H1 (cell line): Measurements from ENCODE around the gene YAF2. TPM values are rescaled to one million over a fixed set of nuclear protein-coding genes. Genes with fewer than 3 reads are reported as not detected.

Source experiments
- CTCF ChIA-PET: fragments of 300-600 bp; sonication (Branson Sonifier 250); formaldehyde crosslinking; loops from one replicate; lab custom pipeline; 2021; ENCODE audit not compliant: partially characterized antibody; lab: Charles Lee
- POLR2A ChIA-PET: fragments of 300-600 bp; sonication (Branson Sonifier 250); formaldehyde crosslinking; loops from one replicate; lab custom pipeline; 2021; ENCODE audit warnings: inconsistent platforms; ENCODE audit not compliant: partially characterized antibody; lab: Charles Lee
- DNase-seq, 2 experiments: peaks; one replicate each; pipeline versions ENCODE4 v3.0.0 to v3.0.0-alpha.2; 2010 to 2022; ENCODE audit warnings: low spot score in 2 of 2, low read depth in 1 of 2, mixed read lengths in 1 of 2
- FAIRE-seq: peaks from 2 replicates; lab custom pipeline; 2011; peaks lifted over from hg19 to GRCh38; lab: Jason Lieb, UNC
- H2AFZ ChIP-seq: 2 replicates; pipeline ENCODE4 v1.8.1; 2012; ENCODE audit warnings: low read length, inconsistent platforms
- H2AK5ac ChIP-seq: 2 replicates; pipeline ENCODE4 v1.6.1; 2013; ENCODE audit warnings: low read depth, low read length
- H2BK120ac ChIP-seq: replicated peaks from 2 replicates; pipeline ENCODE3; 2013; ENCODE audit warnings: low read depth, low read length, inconsistent platforms
- H2BK12ac ChIP-seq: 2 replicates; pipeline ENCODE4 v1.6.1; 2013; ENCODE audit warnings: low read depth, low read length
- H2BK15ac ChIP-seq: 2 replicates; pipeline ENCODE4 v1.6.1; 2013; ENCODE audit warnings: low read length
- H2BK20ac ChIP-seq: 2 replicates; pipeline ENCODE4 v1.6.1; 2013; ENCODE audit warnings: low read length
- H2BK5ac ChIP-seq: 2 replicates; pipeline ENCODE4 v1.6.1; 2013; ENCODE audit warnings: low read depth, low read length
- H3K14ac ChIP-seq: 2 replicates; pipeline ENCODE4 v1.6.1; 2013; ENCODE audit warnings: inconsistent platforms; ENCODE audit not compliant: insufficient read length
- H3K18ac ChIP-seq: 2 replicates; pipeline ENCODE4 v1.6.1; 2013; ENCODE audit warnings: low read length; ENCODE audit errors: extremely low read depth
- H3K23ac ChIP-seq: 2 replicates; pipeline ENCODE4 v1.6.1; 2013; ENCODE audit warnings: inconsistent platforms; ENCODE audit not compliant: insufficient read length
- H3K23me2 ChIP-seq: 2 replicates; pipeline ENCODE4 v1.6.1; 2013; ENCODE audit warnings: low read depth, low read length
- H3K27ac ChIP-seq: 2 replicates; pipeline ENCODE4 v1.6.1; 2011; ENCODE audit warnings: low read depth, low read length, inconsistent platforms
- H3K27me3 ChIP-seq, 4 experiments: replicated peaks in 1 of 4; 1 replicate in 1 of 4; 2 replicates in 3 of 4; pipeline versions ENCODE4 v1.6.1 to v1.8.1; 2011 to 2013; ENCODE audit warnings: low read length in 3 of 4, mild to moderate bottlenecking in 3 of 4, inconsistent platforms in 2 of 4, mixed read lengths in 2 of 4, moderate library complexity in 1 of 4; ENCODE audit not compliant: control insufficient read depth in 3 of 4, insufficient read depth in 3 of 4; ENCODE audit errors: extremely low read depth in 1 of 4
- H3K36me3 ChIP-seq, 4 experiments: 2 replicates each; pipeline versions ENCODE4 v1.6.1 to v1.8.1; 2011 to 2013; ENCODE audit warnings: mild to moderate bottlenecking in 4 of 4, low read length in 3 of 4, moderate library complexity in 2 of 4, control low read depth in 1 of 4, inconsistent platforms in 1 of 4; ENCODE audit not compliant: insufficient read depth in 4 of 4, control insufficient read depth in 2 of 4
- H3K4ac ChIP-seq: replicated peaks from 2 replicates; pipeline ENCODE3; 2013; ENCODE audit warnings: low read length, low read depth, mixed read lengths, inconsistent platforms; ENCODE audit not compliant: insufficient read length
- H3K4me1 ChIP-seq, 4 experiments: replicated peaks in 1 of 4; 1 replicate in 1 of 4; 2 replicates in 3 of 4; pipeline versions ENCODE4 v1.6.1 to v1.8.1; 2011 to 2013; ENCODE audit warnings: low read length in 3 of 4, inconsistent platforms in 2 of 4, mixed read lengths in 1 of 4; ENCODE audit not compliant: insufficient read depth in 4 of 4, control insufficient read depth in 3 of 4
- H3K4me2 ChIP-seq, 2 experiments: 2 replicates each; pipeline versions ENCODE4 v1.6.1 to v1.8.1; 2011 to 2013; ENCODE audit warnings: low read depth in 2 of 2, low read length in 2 of 2, control low read depth in 1 of 2, inconsistent platforms in 1 of 2, mild to moderate bottlenecking in 1 of 2; ENCODE audit not compliant: insufficient read depth in 1 of 2
- H3K4me3 ChIP-seq, 4 experiments: fragments of 200-600, 300-600 bp in 1 of 4; sonication (generic), shearing (Covaris generic), sonication (Bioruptor Twin) in 1 of 4; 2 replicates each; pipeline versions ENCODE4 v1.5.1 to v1.8.1; 2011 to 2016; ENCODE audit warnings: low read length in 4 of 4, low read depth in 3 of 4, control low read depth in 2 of 4, inconsistent platforms in 2 of 4, mild to moderate bottlenecking in 2 of 4, mixed read lengths in 1 of 4, moderate library complexity in 1 of 4; ENCODE audit not compliant: insufficient read depth in 2 of 4; ENCODE audit errors: extremely low read depth in 1 of 4
- H3K56ac ChIP-seq: replicated peaks from 2 replicates; pipeline ENCODE3; 2013; ENCODE audit warnings: low read depth, mild to moderate bottlenecking, mixed read lengths, low read length, inconsistent platforms; ENCODE audit not compliant: insufficient read length
- H3K79me1 ChIP-seq: 2 replicates; pipeline ENCODE4 v1.6.1; 2013; ENCODE audit warnings: low read depth, low read length, control low read depth
- H3K79me2 ChIP-seq, 2 experiments: 2 replicates each; pipeline versions ENCODE4 v1.6.1 to v1.8.1; 2012 to 2013; ENCODE audit warnings: low read length in 2 of 2, mild to moderate bottlenecking in 2 of 2, inconsistent platforms in 1 of 2; ENCODE audit not compliant: insufficient read depth in 2 of 2, control insufficient read depth in 1 of 2
- H3K9ac ChIP-seq, 4 experiments: replicated peaks in 1 of 4; 1 replicate in 1 of 4; 2 replicates in 3 of 4; pipeline versions ENCODE4 v1.6.1 to v1.8.1; 2011 to 2013; ENCODE audit warnings: low read depth in 3 of 4, low read length in 3 of 4, control low read depth in 2 of 4, mild to moderate bottlenecking in 2 of 4, moderate library complexity in 2 of 4, inconsistent platforms in 1 of 4; ENCODE audit errors: extremely low read depth in 1 of 4
- H3K9me3 ChIP-seq, 2 experiments: 2 replicates each; pipeline versions ENCODE4 v1.6.1 to v1.8.1; 2012 to 2013; ENCODE audit warnings: mild to moderate bottlenecking in 2 of 2, moderate library complexity in 2 of 2, control low read depth in 1 of 2, inconsistent platforms in 1 of 2, low read depth in 1 of 2, low read length in 1 of 2, mixed read lengths in 1 of 2; ENCODE audit not compliant: insufficient read depth in 2 of 2
- H4K20me1 ChIP-seq, 2 experiments: replicated peaks in 1 of 2; 2 replicates each; pipeline versions ENCODE3 to v1.8.1; 2011 to 2013; ENCODE audit warnings: inconsistent platforms in 2 of 2, low read length in 2 of 2, mild to moderate bottlenecking in 1 of 2; ENCODE audit not compliant: insufficient read depth in 2 of 2, control insufficient read depth in 1 of 2
- H4K5ac ChIP-seq: 2 replicates; pipeline ENCODE4 v1.6.1; 2013; ENCODE audit warnings: low read length, low read depth, mixed read lengths, inconsistent platforms; ENCODE audit not compliant: insufficient read length
- H4K8ac ChIP-seq: 2 replicates; pipeline ENCODE4 v1.8.0; 2013; ENCODE audit warnings: mild to moderate bottlenecking, moderate library complexity, low read length, inconsistent platforms; ENCODE audit not compliant: insufficient read depth; ENCODE audit errors: extremely low read depth
- H4K91ac ChIP-seq: replicated peaks from 2 replicates; pipeline ENCODE3; 2013; ENCODE audit warnings: low read length, mixed read lengths, inconsistent platforms; ENCODE audit not compliant: insufficient read length
- CEBPB ChIP-seq: IDR thresholded peaks from 2 replicates; pipeline ENCODE4 v1.6.1; 2012; ENCODE audit warnings: low read depth, low read length
- CREB1 ChIP-seq: IDR thresholded peaks from 2 replicates; pipeline ENCODE4 v1.6.1; 2012; ENCODE audit warnings: inconsistent platforms
- HDAC2 ChIP-seq, 2 experiments: fragments of 300-600 bp in 1 of 2; sonication (generic) in 1 of 2; IDR thresholded peaks; 2 replicates each; pipeline ENCODE4 v1.6.1; 2011 to 2012; ENCODE audit warnings: low read depth in 2 of 2, low read length in 2 of 2, mild to moderate bottlenecking in 2 of 2, moderate library complexity in 2 of 2, borderline replicate concordance in 1 of 2, inconsistent platforms in 1 of 2
- KDM1A ChIP-seq: fragments of 200-600, 300-600 bp; sonication (generic); IDR thresholded peaks from 2 replicates; pipeline ENCODE4 v1.7.1; 2016; ENCODE audit warnings: mild to moderate bottlenecking, low read length, borderline replicate concordance
- RNF2 ChIP-seq: fragments of 200-900, 300-1000 bp; sonication (generic); IDR thresholded peaks from 2 replicates; pipeline ENCODE4 v1.7.1; 2016; ENCODE audit warnings: borderline replicate concordance, low read depth, mild to moderate bottlenecking, antibody characterized with exemption, low read length; ENCODE audit not compliant: poor library complexity, severe bottlenecking; ENCODE audit errors: missing control alignments
- SRF ChIP-seq: IDR thresholded peaks from 2 replicates; pipeline ENCODE4 v1.6.1; 2011; ENCODE audit warnings: mild to moderate bottlenecking, low read depth, low read length, moderate library complexity
- SUZ12 ChIP-seq: fragments of 200-600 bp; sonication (generic); IDR thresholded peaks from 2 replicates; pipeline ENCODE4 v1.6.1; 2012; ENCODE audit warnings: mild to moderate bottlenecking, inconsistent platforms, low read length, moderate library complexity, mixed read lengths
- TBP ChIP-seq: IDR thresholded peaks from 2 replicates; pipeline ENCODE4 v1.6.1; 2011; ENCODE audit warnings: low read depth, low read length, improper control_type of control experiment
- WGBS, 2 experiments: shearing (Covaris generic) in 1 of 2; methylation state at CpG; one replicate each; pipeline versions ENCODE4 v1.1.6 to v1.1.7; 2013 to 2015; ENCODE audit warnings: low lambda C conversion rate in 2 of 2, mixed read lengths in 2 of 2, inconsistent platforms in 1 of 2, low coverage in 1 of 2, missing lambda C conversion rate in 1 of 2; ENCODE audit not compliant: insufficient replicate concordance in 2 of 2, insufficient coverage in 1 of 2, insufficient read length in 1 of 2; ENCODE audit errors: extremely low coverage in 1 of 2, missing lambda C conversion rate in 1 of 2; 5-methylcytosine and 5-hydroxymethylcytosine counted together
- long read RNA-seq, 2 experiments: library from RNA in 1 of 2; library from capped mRNA in 1 of 2; stranded (forward); transcript quantifications; one replicate each; pipeline ENCODE4 v2.0.0, GENCODE V29; 2021; ENCODE audit warnings: inconsistent platforms in 1 of 2
- polyA minus RNA-seq, 3 experiments: library from RNA; depleted of rRNA, polyadenylated mRNA; stranded (reverse); fragments of >200 nt; gene quantifications; 1 replicate in 2 of 3; 2 replicates in 1 of 3; pipeline ENCODE4 v1.2.3, GENCODE V29; 2011
- polyA plus RNA-seq, 7 experiments: library from polyadenylated mRNA; depleted of rRNA in 3 of 7; stranded (reverse) in 5 of 7; unstranded in 2 of 7; fragments of >200 nt in 5 of 7; fragments of 200-250 nt in 2 of 7; gene quantifications; 1 replicate in 5 of 7; 2 replicates in 1 of 7; 4 replicates in 1 of 7; pipeline versions ENCODE4 v1.2.1 to v1.2.3, GENCODE V29; 2011 to 2013; ENCODE audit warnings: missing spikeins in 2 of 7, mixed read lengths in 2 of 7
- total RNA-seq: library from RNA; stranded (reverse); fragmentation: NEBNext Ultra II Directional; extraction: Animal tissue kit (Norgen Biotek cat#: 25700); gene quantifications from 2 replicates; pipeline ENCODE4 v1.2.1, GENCODE V29; 2021

YAF2 gene
- 2.2 and 2.7 TPM in 2 replicates for total RNA-seq
- polyA plus RNA-seq (2011; rRNA removed) = 0.50 and 0.75 TPM in 2 replicates
- 0.49 TPM for polyA plus RNA-seq (2011; cell fraction: cytosol; rRNA removed)
- polyA plus RNA-seq (2011; cell fraction: nucleus; rRNA removed) = 1.1 TPM
- 0.74 to 2.2 TPM (median 1.0 TPM) in 4 replicates for polyA plus RNA-seq (2012, experiment 1 of 2)
- 0.42 TPM for polyA plus RNA-seq (2012, experiment 2 of 2)
- 1.3 TPM for polyA plus RNA-seq (2013, experiment 1 of 2)
- 1.3 TPM for polyA plus RNA-seq (2013, experiment 2 of 2)
- polyA minus RNA-seq (2011; rRNA and poly(A)+ RNA removed) = 0.35 and 1.0 TPM in 2 replicates
- not detected for polyA minus RNA-seq (2011; cell fraction: cytosol; rRNA and poly(A)+ RNA removed)
- polyA minus RNA-seq (2011; cell fraction: nucleus; rRNA and poly(A)+ RNA removed) = 1.9 TPM
- long read RNA-seq, experiment 1, partial matches to known transcripts = 0 of 2 reads
- long read RNA-seq, experiment 1, other reads (novel, unspliced or antisense) = 0 of 2 reads
- long read RNA-seq, experiment 2 = 0 reads

- H2AK5ac ChIP-seq = no peak within 1 kb of the TSS
- H3K36me3 ChIP-seq = no peaks in the 10 kb centered on the region; a peak in 1 of 8 replicates
- ChIA-PET POLR2A (interaction anchor here (2.0 kb wide), 1 partner anchor 93 kb away, joined by 6 read pairs; the partner anchor contains the start of gene GXYLT1), CTCF (interaction anchor here (1.0 to 1.4 kb wide), 4 partner anchors 93 to 133 kb away, joined by 3 to 11 read pairs (median 4); no protein-coding TSS in a partner anchor)
- H3K9ac ChIP-seq = peak within 1 kb of the TSS in 1 of 4 experiments; percentile 77; a peak in 1 of 7 replicates
- H3K23ac ChIP-seq = no peak within 1 kb of the TSS
- peak within 1 kb of the TSS; percentile 61 to 83 for H3K4me2 ChIP-seq
- H2BK20ac ChIP-seq = no peak within 1 kb of the TSS
- DNase-seq (peak in 1 of 2 experiments; percentile 82), FAIRE-seq (no peak)
- no peaks in the 10 kb centered on the region; a peak in 1 of 4 replicates for H3K9me3 ChIP-seq
- H3K27ac ChIP-seq = no peak within 1 kb of the TSS
- H4K91ac ChIP-seq = no peak within 1 kb of the TSS
- peaks cover 0 to 4% (median 2%) of the 10 kb centered on the region in 4 experiments; a peak in 2 of 7 replicates for H3K4me1 ChIP-seq
- peak within 1 kb of the TSS; percentile 41; the same call in 1 of the 2 replicates for H4K8ac ChIP-seq
- no peak within 1 kb of the TSS for H4K5ac ChIP-seq
- H2BK5ac ChIP-seq = no peak within 1 kb of the TSS
- H3K4me3 ChIP-seq = peak within 1 kb of the TSS; percentile 34 to 63 (median 59)
- no peak within 1 kb of the TSS for H2BK12ac ChIP-seq
- peaks cover 11 to 12% of the 10 kb centered on the region in 2 experiments for H4K20me1 ChIP-seq
- peak within 1 kb of the TSS; percentile 8 for H2AFZ ChIP-seq
- H2BK120ac ChIP-seq = no peak within 1 kb of the TSS
- no peak within 1 kb of the TSS for H2BK15ac ChIP-seq
- H3K79me1 ChIP-seq = no peaks in the 10 kb centered on the region
- no peak within 1 kb of the TSS for H3K18ac ChIP-seq
- no peaks in the 10 kb centered on the region for H3K79me2 ChIP-seq
- H3K4ac ChIP-seq = no peak within 1 kb of the TSS
- H3K23me2 ChIP-seq = peaks cover 6% of the 10 kb centered on the region; the same call in 1 of the 2 replicates
- peaks cover 46 to 89% (median 73%) of the 10 kb centered on the region in 4 experiments for H3K27me3 ChIP-seq
- H3K14ac ChIP-seq = no peak within 1 kb of the TSS
- WGBS, 2 experiments = 4% methylated on average over 56 of the region's 69 CpGs; no CpG with 5 or more reads in 1 of the 2 experiments
- H3K56ac ChIP-seq = no peak within 1 kb of the TSS
- TF ChIP-seq HDAC2 (IDR thresholded peaks at IDR 0.05; ENCODE audit: borderline replicate concordance in 1 of 2, low read depth in 2 of 2, low read length in 2 of 2) = no peak
- no peak for TF ChIP-seq SRF
- peak; percentile 85; the same call in 1 of the 2 replicates for TF ChIP-seq SUZ12
- no peak for TF ChIP-seq CREB1
- no peak for TF ChIP-seq CEBPB
- TF ChIP-seq RNF2 = peak; percentile 51
- TF ChIP-seq KDM1A = no peak
- no peak for TF ChIP-seq TBP
Measured at GRCh38 chr12:42238240-42239140, at the start of gene YAF2. Gene YAF2, minus strand, starts transcription at chr12:42238248. Its CDS starts 68 bp downstream, at chr12:42238180.
